Lung (tissue), 12 donors: ENCODE results near the gene PASK. TPM values are rescaled to one million over a fixed set of nuclear protein-coding genes. Genes with fewer than 3 reads are reported as not detected.

Experiments used
- ATAC-seq: fragments of 200-7000 bp; cut with Tn5 transposase; one replicate; pipeline ENCODE4 v1.9.1; 2020; ENCODE audit warnings: moderate number of reproducible peaks; ENCODE audit not compliant: insufficient read depth, low FRiP score
- DNase-seq, 3 donors: peaks; one replicate each; pipeline ENCODE4 v3.0.0-alpha.2; 2013 to 2017
- H3K27ac ChIP-seq, 2 donors: one replicate each; pipeline ENCODE4 v1.5.1; 2013; ENCODE audit warnings: mild to moderate bottlenecking in 2 of 2, moderate library complexity in 2 of 2, control low read depth in 1 of 2, inconsistent platforms in 1 of 2, low read depth in 1 of 2, low read length in 1 of 2
- H3K27me3 ChIP-seq, 3 donors: one replicate each; pipeline ENCODE4 v1.5.1; 2013; ENCODE audit warnings: low read length in 2 of 3; ENCODE audit not compliant: control insufficient read depth in 3 of 3, insufficient read depth in 3 of 3
- H3K36me3 ChIP-seq, 4 donors: one replicate each; pipeline ENCODE4 v1.5.1; 2013; ENCODE audit warnings: low read length in 4 of 4, mild to moderate bottlenecking in 1 of 4, moderate library complexity in 1 of 4; ENCODE audit not compliant: control insufficient read depth in 4 of 4, insufficient read depth in 4 of 4
- H3K4me1 ChIP-seq, 5 donors: one replicate each; pipeline ENCODE4 v1.5.1; 2013; ENCODE audit warnings: low read length in 5 of 5, mild to moderate bottlenecking in 2 of 5, moderate library complexity in 1 of 5; ENCODE audit not compliant: control insufficient read depth in 5 of 5, insufficient read depth in 5 of 5
- H3K4me3 ChIP-seq: one replicate; pipeline ENCODE4 v1.5.1; 2013; ENCODE audit warnings: mild to moderate bottlenecking, control low read depth, moderate library complexity
- H3K9ac ChIP-seq, 2 donors: one replicate each; pipeline ENCODE4 v1.5.1; 2013; ENCODE audit warnings: low read length in 2 of 2, control low read depth in 1 of 2; ENCODE audit not compliant: insufficient read depth in 1 of 2
- H3K9me3 ChIP-seq, 4 donors: one replicate each; pipeline ENCODE4 v1.5.1; 2013; ENCODE audit warnings: low read length in 3 of 4, mild to moderate bottlenecking in 1 of 4, moderate library complexity in 1 of 4; ENCODE audit not compliant: control insufficient read depth in 4 of 4, insufficient read depth in 3 of 4
- WGBS, 2 donors: extraction: QIAGEN DNeasy Blood & Tissue Kit; methylation state at CpG; one replicate each; pipeline ENCODE4 v1.1.7; 2013; 5-methylcytosine and 5-hydroxymethylcytosine counted together
- polyA plus RNA-seq, 2 donors: library from polyadenylated mRNA; stranded (reverse); fragments of 200-250 nt; gene quantifications; one replicate each; pipeline ENCODE4 v1.2.1, GENCODE V29; 2013
- total RNA-seq, 2 donors: library from RNA; depleted of rRNA in 1 of 2; stranded (reverse); fragments of >200 nt in 1 of 2; gene quantifications; one replicate each; pipeline ENCODE4 v1.2.1, GENCODE V29; 2014 to 2021
- TF ChIP-seq, protein P1 (sequence below): IDR thresholded peaks from 2 replicates; pipeline ENCODE4 v1.5.1; 2012; ENCODE audit warnings: mild to moderate bottlenecking; ENCODE audit errors: control extremely low read depth, extremely low read depth
- donor health status: control.
- donor health status: control.
- donor health status: Bipolar disorder and iron deficiency.
- donor health status: healthy.
- donor health status: DM: yes; HTN: yes; CAD: no.

Gene PASK
- total and polyA plus RNA-seq, 4 donors: 3.5 to 21.8 (median 13.2) TPM

DNA sequence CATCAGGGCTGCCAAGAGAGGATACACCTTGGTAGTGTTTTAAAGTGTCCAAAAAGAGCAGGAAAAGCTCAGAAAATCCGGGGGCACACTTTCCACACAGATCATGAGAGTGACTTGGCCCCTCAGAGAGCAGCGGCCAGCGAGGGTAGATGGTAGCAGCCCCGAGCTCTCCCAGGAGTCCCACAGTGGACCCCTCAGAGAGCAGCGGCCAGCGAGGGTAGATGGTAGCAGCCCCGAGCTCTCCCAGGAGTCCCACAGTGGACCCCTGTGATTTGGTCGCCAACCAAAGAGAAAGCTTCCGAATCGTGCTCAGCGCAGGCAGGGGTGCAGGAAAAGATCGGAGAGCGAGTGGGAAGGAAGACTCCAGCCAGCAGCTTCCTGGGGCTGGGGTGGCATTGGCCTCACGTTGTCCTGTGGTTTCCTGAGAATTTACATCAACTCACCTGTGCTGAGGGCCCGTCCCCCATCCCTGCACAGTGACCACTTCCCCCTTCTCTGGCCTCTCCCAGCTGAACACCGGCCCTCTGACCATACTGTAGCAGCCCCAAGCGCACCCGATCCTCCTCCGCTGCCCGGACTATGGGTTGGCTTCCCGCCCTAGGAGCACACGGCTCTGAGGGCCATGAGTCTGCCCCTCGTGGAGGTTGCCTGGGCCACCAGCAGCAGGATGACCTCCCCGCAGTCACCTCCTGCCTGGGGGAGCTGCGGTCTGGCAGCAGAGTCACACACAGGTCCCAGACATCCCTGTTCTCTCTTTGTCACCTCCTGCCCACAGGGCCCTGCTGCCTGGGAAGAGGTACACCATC lies 80.9 kb downstream of the PASK start:
- H3K27me3 ChIP-seq: no peaks in the 10 kb centered on the region
- H3K27ac ChIP-seq: no peak overlapping the region
- no peak overlapping the region for H3K9ac ChIP-seq
- no peaks in the 10 kb centered on the region for H3K9me3 ChIP-seq
- H3K36me3 ChIP-seq: peaks cover 0 to 58% (median 37%) of the 10 kb centered on the region in 4 donors
- ATAC-seq (no peak), DNase-seq (no peak)
- H3K4me3 ChIP-seq: no peak overlapping the region
- 87 to 89% methylated on average over 25 of the region's 25 CpGs for WGBS, 2 donors
- peaks cover 0 to 4% (median 0%) of the 10 kb centered on the region in 5 donors for H3K4me1 ChIP-seq
- TF ChIP-seq, protein P1, sequence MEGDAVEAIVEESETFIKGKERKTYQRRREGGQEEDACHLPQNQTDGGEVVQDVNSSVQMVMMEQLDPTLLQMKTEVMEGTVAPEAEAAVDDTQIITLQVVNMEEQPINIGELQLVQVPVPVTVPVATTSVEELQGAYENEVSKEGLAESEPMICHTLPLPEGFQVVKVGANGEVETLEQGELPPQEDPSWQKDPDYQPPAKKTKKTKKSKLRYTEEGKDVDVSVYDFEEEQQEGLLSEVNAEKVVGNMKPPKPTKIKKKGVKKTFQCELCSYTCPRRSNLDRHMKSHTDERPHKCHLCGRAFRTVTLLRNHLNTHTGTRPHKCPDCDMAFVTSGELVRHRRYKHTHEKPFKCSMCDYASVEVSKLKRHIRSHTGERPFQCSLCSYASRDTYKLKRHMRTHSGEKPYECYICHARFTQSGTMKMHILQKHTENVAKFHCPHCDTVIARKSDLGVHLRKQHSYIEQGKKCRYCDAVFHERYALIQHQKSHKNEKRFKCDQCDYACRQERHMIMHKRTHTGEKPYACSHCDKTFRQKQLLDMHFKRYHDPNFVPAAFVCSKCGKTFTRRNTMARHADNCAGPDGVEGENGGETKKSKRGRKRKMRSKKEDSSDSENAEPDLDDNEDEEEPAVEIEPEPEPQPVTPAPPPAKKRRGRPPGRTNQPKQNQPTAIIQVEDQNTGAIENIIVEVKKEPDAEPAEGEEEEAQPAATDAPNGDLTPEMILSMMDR: no peak

DNA sequence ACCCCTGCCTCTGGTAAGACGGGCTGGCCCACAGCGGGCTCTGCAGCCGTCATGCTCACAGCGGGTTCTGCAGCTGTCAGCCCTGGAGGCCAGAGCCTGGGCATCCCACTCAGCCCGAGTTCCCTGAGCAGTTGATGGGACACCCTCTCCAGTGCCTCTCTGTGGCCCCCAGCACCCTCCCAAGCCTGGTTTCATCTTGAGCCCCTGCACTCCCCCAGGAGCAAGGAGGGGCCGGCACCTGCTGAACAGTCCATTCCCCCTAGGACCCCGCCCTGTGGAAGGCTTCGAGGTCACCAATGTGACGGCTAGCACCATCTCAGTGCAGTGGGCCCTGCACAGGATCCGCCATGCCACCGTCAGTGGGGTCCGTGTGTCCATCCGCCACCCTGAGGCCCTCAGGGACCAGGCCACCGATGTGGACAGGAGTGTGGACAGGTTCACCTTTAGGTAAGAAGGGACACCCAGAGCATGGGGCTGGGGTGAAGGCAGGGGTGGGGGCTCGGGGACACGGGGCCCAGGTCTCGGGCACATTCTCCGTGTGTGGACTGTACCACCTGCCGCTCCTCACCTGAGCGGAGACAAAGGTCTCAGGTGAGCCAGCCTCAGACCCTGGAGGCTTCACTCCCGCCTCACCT lies 81.7 kb downstream of the PASK start:
- H3K27ac ChIP-seq: no peak overlapping the region
- no peak for ATAC-seq
- no peaks in the 10 kb centered on the region for H3K27me3 ChIP-seq
- peaks cover 0 to 7% (median 0%) of the 10 kb centered on the region in 5 donors for H3K4me1 ChIP-seq
- no peaks in the 10 kb centered on the region for H3K9me3 ChIP-seq
- TF ChIP-seq, protein P1: no peak
- 95% methylated on average over 21 of the region's 21 CpGs for WGBS, 2 donors
- no peak overlapping the region for H3K9ac ChIP-seq
- no peak overlapping the region for H3K4me3 ChIP-seq
- DNase-seq: no peak
- H3K36me3 ChIP-seq: peaks cover 0 to 52% (median 32%) of the 10 kb centered on the region in 4 donors

DNA sequence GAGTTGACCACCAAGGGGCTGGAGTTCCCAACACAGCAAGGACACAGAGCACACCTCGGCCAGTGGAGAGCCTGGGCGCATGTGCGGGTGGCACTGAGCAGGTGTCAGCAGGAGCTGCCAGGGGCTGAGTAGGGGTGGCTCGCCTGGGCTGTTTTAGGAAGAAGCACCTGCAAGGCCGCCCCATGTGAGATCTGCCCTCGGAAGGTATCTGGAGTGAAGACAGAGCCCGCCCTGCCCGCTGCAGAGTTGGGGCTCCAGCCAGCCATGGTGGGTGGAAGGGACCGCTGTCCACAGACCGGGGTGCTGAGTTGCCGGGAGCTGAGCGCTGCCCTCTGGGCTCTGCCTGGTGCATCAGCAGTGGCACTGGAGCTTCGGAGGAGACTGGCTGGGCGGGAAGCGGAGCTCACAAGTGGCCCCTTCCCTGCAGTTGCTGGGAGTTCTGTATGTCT lies 82.4 kb downstream of the PASK start:
- peaks cover 0 to 49% (median 27%) of the 10 kb centered on the region in 4 donors for H3K36me3 ChIP-seq
- peaks cover 0 to 7% (median 0%) of the 10 kb centered on the region in 5 donors for H3K4me1 ChIP-seq
- TF ChIP-seq, protein P1: no peak
- no peaks in the 10 kb centered on the region for H3K9me3 ChIP-seq
- no peak overlapping the region for H3K9ac ChIP-seq
- H3K27ac ChIP-seq: no peak overlapping the region
- no peak for DNase-seq
- no peak overlapping the region for H3K4me3 ChIP-seq
- 91 to 92% methylated on average over 15 of the region's 15 CpGs for WGBS, 2 donors
- ATAC-seq: no peak
- H3K27me3 ChIP-seq: no peaks in the 10 kb centered on the region
